SK-N-SH (cell line): Measurements from ENCODE around the gene LBX1. TPM values are rescaled to one million over a fixed set of nuclear protein-coding genes. Genes with fewer than 3 reads are reported as not detected.

Experiments used
- CTCF ChIA-PET: fragments of 300-600, 350-600 bp; formaldehyde crosslinking; extraction: SDS; loops from one replicate; lab custom pipeline; 2021; lab: Yijun Ruan, JAX
- POLR2A ChIA-PET: fragments of 350-600 bp; sonication (Branson Sonifier 250); formaldehyde crosslinking; extraction: SDS; loops from one replicate; lab custom pipeline; 2020; ENCODE audit warnings: antibody characterized with exemption, inconsistent platforms; lab: Yijun Ruan, JAX
- DNase-seq: peaks from one replicate; pipeline ENCODE4 v3.0.0; 2012
- H2AFZ ChIP-seq: fragments of 200-600 bp; sonication (generic); 2 replicates; pipeline ENCODE4 v1.8.1; 2016; ENCODE audit warnings: antibody characterized with exemption, mild to moderate bottlenecking, low read depth
- H3F3A ChIP-seq: fragments of 200-600 bp; sonication (generic); replicated peaks from 2 replicates; pipeline ENCODE3; 2016; ENCODE audit warnings: antibody characterized with exemption, mild to moderate bottlenecking; ENCODE audit not compliant: insufficient read depth
- H3K27ac ChIP-seq, 2 experiments: fragments of 200-500 bp in 1 of 2; fragments of 200-600 bp in 1 of 2; sonication (Bioruptor generic) in 1 of 2; sonication (generic), shearing (Covaris generic) in 1 of 2; 2 replicates each; pipeline versions ENCODE4 v1.5.1 to v1.6.1; 2014 to 2016; ENCODE audit warnings: low read depth in 2 of 2, inconsistent platforms in 1 of 2, low read length in 1 of 2, mild to moderate bottlenecking in 1 of 2, mixed read lengths in 1 of 2
- H3K27me3 ChIP-seq: fragments of 200-600 bp; sonication (generic), shearing (Covaris generic); 2 replicates; pipeline ENCODE4 v1.6.1; 2016; ENCODE audit warnings: mixed run types; ENCODE audit not compliant: insufficient read depth
- H3K36me3 ChIP-seq, 2 experiments: fragments of 200-500 bp in 1 of 2; fragments of 200-600 bp in 1 of 2; sonication (Bioruptor generic) in 1 of 2; sonication (generic) in 1 of 2; replicated peaks in 1 of 2; 2 replicates each; pipeline versions ENCODE3 to v1.5.1; 2014 to 2016; ENCODE audit warnings: low read length in 1 of 2, mild to moderate bottlenecking in 1 of 2; ENCODE audit not compliant: insufficient read depth in 2 of 2, control insufficient read depth in 1 of 2
- H3K4me1 ChIP-seq, 2 experiments: fragments of 200-500 bp in 1 of 2; fragments of 200-600 bp in 1 of 2; sonication (Bioruptor generic) in 1 of 2; sonication (generic), shearing (Covaris generic) in 1 of 2; 2 replicates each; pipeline versions ENCODE4 v1.5.1 to v1.6.1; 2014 to 2016; ENCODE audit warnings: low read depth in 1 of 2, low read length in 1 of 2, mixed run types in 1 of 2; ENCODE audit not compliant: insufficient read depth in 2 of 2, control insufficient read depth in 1 of 2
- H3K4me2 ChIP-seq: fragments of 200-600 bp; sonication (generic), shearing (Covaris generic); 2 replicates; pipeline ENCODE4 v1.6.1; 2017; ENCODE audit warnings: mixed run types
- H3K4me3 ChIP-seq, 2 experiments: fragments of 200-500 bp in 1 of 2; fragments of 200-600 bp in 1 of 2; sonication (Bioruptor generic) in 1 of 2; sonication (generic), shearing (Covaris generic) in 1 of 2; 2 replicates each; pipeline versions ENCODE4 v1.5.1 to v1.8.1; 2014 to 2016; ENCODE audit warnings: low read depth in 2 of 2, inconsistent platforms in 1 of 2, low read length in 1 of 2, mild to moderate bottlenecking in 1 of 2, mixed read lengths in 1 of 2, moderate library complexity in 1 of 2
- H3K79me2 ChIP-seq: fragments of 200-600 bp; sonication (generic); 2 replicates; pipeline ENCODE4 v1.8.1; 2017; ENCODE audit warnings: mild to moderate bottlenecking; ENCODE audit not compliant: insufficient read depth
- H3K9ac ChIP-seq: fragments of 200-600 bp; sonication (generic); 2 replicates; pipeline ENCODE4 v1.6.1; 2017; ENCODE audit warnings: mixed run types
- H3K9me2 ChIP-seq: fragments of 200-600 bp; sonication (generic); 2 replicates; pipeline ENCODE4 v1.6.1; 2017; ENCODE audit warnings: mixed run types
- H3K9me3 ChIP-seq: fragments of 200-600 bp; sonication (generic); 2 replicates; pipeline ENCODE4 v1.6.1; 2017; ENCODE audit warnings: mixed run types, mild to moderate bottlenecking, moderate library complexity
- H4K20me1 ChIP-seq: fragments of 200-600 bp; sonication (generic); 2 replicates; pipeline ENCODE4 v1.6.1; 2017; ENCODE audit warnings: mild to moderate bottlenecking, mixed run types; ENCODE audit not compliant: insufficient read depth
- EZH2phosphoT487 ChIP-seq: fragments of 200-600 bp; sonication (generic); IDR thresholded peaks from 2 replicates; pipeline ENCODE4 v1.6.1; 2017; ENCODE audit warnings: low read depth, mixed run types, mild to moderate bottlenecking, antibody characterized with exemption, moderate library complexity, borderline replicate concordance
- FOSL2 ChIP-seq: IDR thresholded peaks from 2 replicates; pipeline ENCODE4 v1.4.0; 2012; ENCODE audit warnings: low read depth, mild to moderate bottlenecking, moderate library complexity, borderline replicate concordance
- FOXM1 ChIP-seq: IDR thresholded peaks from 2 replicates; pipeline ENCODE4 v1.4.0; 2012; ENCODE audit warnings: low read depth, mild to moderate bottlenecking
- GATA2 ChIP-seq: sonication (generic); formaldehyde crosslinking; IDR thresholded peaks from 2 replicates; pipeline ENCODE4 v1.5.0; 2020; ENCODE audit warnings: mild to moderate bottlenecking, missing genetic modification reagents
- JUND ChIP-seq: IDR thresholded peaks from 2 replicates; pipeline ENCODE4 v1.4.0; 2012
- MEF2A ChIP-seq: IDR thresholded peaks from 2 replicates; pipeline ENCODE4 v1.4.0; 2012; ENCODE audit warnings: low read depth, borderline replicate concordance
- NFIC ChIP-seq: IDR thresholded peaks from 2 replicates; pipeline ENCODE4 v1.4.0; 2012; ENCODE audit warnings: borderline replicate concordance
- RAD21 ChIP-seq: IDR thresholded peaks from 2 replicates; pipeline ENCODE4 v1.6.1; 2012; ENCODE audit warnings: mild to moderate bottlenecking, low read length
- RCOR1 ChIP-seq: fragments of 150-350 bp; IDR thresholded peaks from 2 replicates; pipeline ENCODE4 v1.6.1; 2017; ENCODE audit warnings: antibody characterized with exemption, low read length
- RXRA ChIP-seq: IDR thresholded peaks from 2 replicates; pipeline ENCODE4 v1.4.0; 2012; ENCODE audit warnings: low read depth, mild to moderate bottlenecking, borderline replicate concordance
- SIN3A ChIP-seq: IDR thresholded peaks from 2 replicates; pipeline ENCODE4 v1.6.1; 2012; ENCODE audit warnings: low read depth, mild to moderate bottlenecking, low read length, moderate library complexity, borderline replicate concordance
- SMC3 ChIP-seq: IDR thresholded peaks from 2 replicates; pipeline ENCODE4 v1.6.1; 2012; ENCODE audit warnings: low read depth, low read length, improper control_type of control experiment
- TCF12 ChIP-seq: IDR thresholded peaks from 2 replicates; pipeline ENCODE4 v1.4.0; 2012
- TEAD4 ChIP-seq: IDR thresholded peaks from 2 replicates; pipeline ENCODE4 v1.4.0; 2012; ENCODE audit warnings: mild to moderate bottlenecking, borderline replicate concordance; ENCODE audit not compliant: insufficient read depth
- YY1 ChIP-seq: IDR thresholded peaks from 2 replicates; pipeline ENCODE4 v1.4.0; 2012; ENCODE audit warnings: low read depth, mild to moderate bottlenecking
- WGBS: methylation state at CpG from one replicate; pipeline ENCODE4 v1.1.6; 2017; ENCODE audit warnings: low lambda C conversion rate; 5-methylcytosine and 5-hydroxymethylcytosine counted together
- polyA plus RNA-seq, 3 experiments: library from polyadenylated mRNA; depleted of rRNA; stranded (reverse); fragments of >200 nt; gene quantifications; 2 replicates each; pipeline ENCODE4 v1.2.3, GENCODE V29; 2012
- TF ChIP-seq, protein P1 (sequence below): IDR thresholded peaks from 2 replicates; pipeline ENCODE4; 2012
- TF ChIP-seq, protein P2 (sequence below): IDR thresholded peaks from 2 replicates; pipeline ENCODE4 v1.4.0; 2012; ENCODE audit warnings: low read depth, borderline replicate concordance
- TF ChIP-seq, protein P3 (sequence below): IDR thresholded peaks from 2 replicates; pipeline ENCODE4 v1.6.1; 2012; ENCODE audit warnings: mild to moderate bottlenecking, low read depth, low read length, moderate library complexity
- TF ChIP-seq, protein P4 (sequence below): fragments of 150-350 bp; IDR thresholded peaks from 2 replicates; pipeline ENCODE4 v1.6.1; 2017; ENCODE audit warnings: antibody characterized with exemption, low read length, low read depth, borderline replicate concordance
- TF ChIP-seq, protein P5 (sequence below): fragments of 150-350 bp; IDR thresholded peaks from 2 replicates; pipeline ENCODE4 v1.6.1; 2016; ENCODE audit warnings: mild to moderate bottlenecking, low read depth, low read length

The LBX1 gene
- polyA plus RNA-seq, 1 of the 3 experiments (the other 2 are of a cell fraction) = not detected

DNA sequence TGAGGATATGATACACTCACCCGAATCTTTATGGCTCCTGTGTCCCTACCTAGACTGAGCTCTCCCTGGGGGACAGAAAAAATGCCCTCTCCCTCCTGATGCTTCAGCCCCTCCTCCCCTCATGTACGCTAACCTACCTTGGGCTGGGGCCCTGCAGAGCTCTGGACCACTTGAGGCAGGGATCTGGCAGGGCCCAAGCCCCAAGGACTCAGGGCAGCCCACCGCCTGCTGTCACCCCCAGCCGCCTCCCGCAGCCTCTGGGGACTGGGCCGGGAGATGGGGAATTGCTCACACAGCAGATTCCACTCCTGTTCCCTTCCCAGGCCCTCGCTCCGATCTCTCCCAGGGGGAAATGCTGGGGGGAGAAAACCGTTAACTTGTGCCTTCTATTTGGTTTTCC lies 32.9 kb upstream of the LBX1 start:
- no peak overlapping the region for H3K27ac ChIP-seq
- no peak overlapping the region for H3K4me3 ChIP-seq
- H3K36me3 ChIP-seq = no peaks in the 10 kb centered on the region
- H2AFZ ChIP-seq = no peak overlapping the region
- no peaks in the 10 kb centered on the region for H3F3A ChIP-seq
- no peaks in the 10 kb centered on the region for H3K4me1 ChIP-seq
- H3K27me3 ChIP-seq = no peaks in the 10 kb centered on the region; the same call in 1 of the 2 replicates
- H3K4me2 ChIP-seq = no peak overlapping the region
- no peaks in the 10 kb centered on the region for H4K20me1 ChIP-seq
- POLR2A ChIA-PET = no interaction called here
- H3K9me2 ChIP-seq = no peaks in the 10 kb centered on the region
- CTCF ChIA-PET = interaction anchor here (1.0 to 2.7 kb wide), 2 partner anchors 10 to 21 kb away, joined by 4 to 11 read pairs; no protein-coding TSS in a partner anchor
- TF ChIP-seq, protein P1, sequence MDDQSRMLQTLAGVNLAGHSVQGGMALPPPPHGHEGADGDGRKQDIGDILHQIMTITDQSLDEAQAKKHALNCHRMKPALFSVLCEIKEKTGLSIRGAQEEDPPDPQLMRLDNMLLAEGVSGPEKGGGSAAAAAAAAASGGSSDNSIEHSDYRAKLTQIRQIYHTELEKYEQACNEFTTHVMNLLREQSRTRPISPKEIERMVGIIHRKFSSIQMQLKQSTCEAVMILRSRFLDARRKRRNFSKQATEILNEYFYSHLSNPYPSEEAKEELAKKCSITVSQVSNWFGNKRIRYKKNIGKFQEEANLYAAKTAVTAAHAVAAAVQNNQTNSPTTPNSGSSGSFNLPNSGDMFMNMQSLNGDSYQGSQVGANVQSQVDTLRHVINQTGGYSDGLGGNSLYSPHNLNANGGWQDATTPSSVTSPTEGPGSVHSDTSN = no peak
- TF ChIP-seq RAD21 = no peak
- TF ChIP-seq, protein P2, sequence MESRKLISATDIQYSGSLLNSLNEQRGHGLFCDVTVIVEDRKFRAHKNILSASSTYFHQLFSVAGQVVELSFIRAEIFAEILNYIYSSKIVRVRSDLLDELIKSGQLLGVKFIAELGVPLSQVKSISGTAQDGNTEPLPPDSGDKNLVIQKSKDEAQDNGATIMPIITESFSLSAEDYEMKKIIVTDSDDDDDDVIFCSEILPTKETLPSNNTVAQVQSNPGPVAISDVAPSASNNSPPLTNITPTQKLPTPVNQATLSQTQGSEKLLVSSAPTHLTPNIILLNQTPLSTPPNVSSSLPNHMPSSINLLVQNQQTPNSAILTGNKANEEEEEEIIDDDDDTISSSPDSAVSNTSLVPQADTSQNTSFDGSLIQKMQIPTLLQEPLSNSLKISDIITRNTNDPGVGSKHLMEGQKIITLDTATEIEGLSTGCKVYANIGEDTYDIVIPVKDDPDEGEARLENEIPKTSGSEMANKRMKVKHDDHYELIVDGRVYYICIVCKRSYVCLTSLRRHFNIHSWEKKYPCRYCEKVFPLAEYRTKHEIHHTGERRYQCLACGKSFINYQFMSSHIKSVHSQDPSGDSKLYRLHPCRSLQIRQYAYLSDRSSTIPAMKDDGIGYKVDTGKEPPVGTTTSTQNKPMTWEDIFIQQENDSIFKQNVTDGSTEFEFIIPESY = no peak
- no peak for TF ChIP-seq EZH2phosphoT487
- TF ChIP-seq, protein P3, sequence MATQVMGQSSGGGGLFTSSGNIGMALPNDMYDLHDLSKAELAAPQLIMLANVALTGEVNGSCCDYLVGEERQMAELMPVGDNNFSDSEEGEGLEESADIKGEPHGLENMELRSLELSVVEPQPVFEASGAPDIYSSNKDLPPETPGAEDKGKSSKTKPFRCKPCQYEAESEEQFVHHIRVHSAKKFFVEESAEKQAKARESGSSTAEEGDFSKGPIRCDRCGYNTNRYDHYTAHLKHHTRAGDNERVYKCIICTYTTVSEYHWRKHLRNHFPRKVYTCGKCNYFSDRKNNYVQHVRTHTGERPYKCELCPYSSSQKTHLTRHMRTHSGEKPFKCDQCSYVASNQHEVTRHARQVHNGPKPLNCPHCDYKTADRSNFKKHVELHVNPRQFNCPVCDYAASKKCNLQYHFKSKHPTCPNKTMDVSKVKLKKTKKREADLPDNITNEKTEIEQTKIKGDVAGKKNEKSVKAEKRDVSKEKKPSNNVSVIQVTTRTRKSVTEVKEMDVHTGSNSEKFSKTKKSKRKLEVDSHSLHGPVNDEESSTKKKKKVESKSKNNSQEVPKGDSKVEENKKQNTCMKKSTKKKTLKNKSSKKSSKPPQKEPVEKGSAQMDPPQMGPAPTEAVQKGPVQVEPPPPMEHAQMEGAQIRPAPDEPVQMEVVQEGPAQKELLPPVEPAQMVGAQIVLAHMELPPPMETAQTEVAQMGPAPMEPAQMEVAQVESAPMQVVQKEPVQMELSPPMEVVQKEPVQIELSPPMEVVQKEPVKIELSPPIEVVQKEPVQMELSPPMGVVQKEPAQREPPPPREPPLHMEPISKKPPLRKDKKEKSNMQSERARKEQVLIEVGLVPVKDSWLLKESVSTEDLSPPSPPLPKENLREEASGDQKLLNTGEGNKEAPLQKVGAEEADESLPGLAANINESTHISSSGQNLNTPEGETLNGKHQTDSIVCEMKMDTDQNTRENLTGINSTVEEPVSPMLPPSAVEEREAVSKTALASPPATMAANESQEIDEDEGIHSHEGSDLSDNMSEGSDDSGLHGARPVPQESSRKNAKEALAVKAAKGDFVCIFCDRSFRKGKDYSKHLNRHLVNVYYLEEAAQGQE = no peak
- no peak for TF ChIP-seq RCOR1
- no peak for TF ChIP-seq GATA2 (CRISPR knock-in tag)
- no peak for TF ChIP-seq TCF12
- TF ChIP-seq RXRA = no peak
- TF ChIP-seq, protein P4, sequence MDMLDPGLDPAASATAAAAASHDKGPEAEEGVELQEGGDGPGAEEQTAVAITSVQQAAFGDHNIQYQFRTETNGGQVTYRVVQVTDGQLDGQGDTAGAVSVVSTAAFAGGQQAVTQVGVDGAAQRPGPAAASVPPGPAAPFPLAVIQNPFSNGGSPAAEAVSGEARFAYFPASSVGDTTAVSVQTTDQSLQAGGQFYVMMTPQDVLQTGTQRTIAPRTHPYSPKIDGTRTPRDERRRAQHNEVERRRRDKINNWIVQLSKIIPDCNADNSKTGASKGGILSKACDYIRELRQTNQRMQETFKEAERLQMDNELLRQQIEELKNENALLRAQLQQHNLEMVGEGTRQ = no peak
- TF ChIP-seq SIN3A = no peak
- TF ChIP-seq TEAD4 = no peak
- no peak for TF ChIP-seq MEF2A
- TF ChIP-seq NFIC = no peak
- TF ChIP-seq JUND = no peak
- no peak for TF ChIP-seq FOSL2
- no peak for TF ChIP-seq SMC3
- TF ChIP-seq, protein P5, sequence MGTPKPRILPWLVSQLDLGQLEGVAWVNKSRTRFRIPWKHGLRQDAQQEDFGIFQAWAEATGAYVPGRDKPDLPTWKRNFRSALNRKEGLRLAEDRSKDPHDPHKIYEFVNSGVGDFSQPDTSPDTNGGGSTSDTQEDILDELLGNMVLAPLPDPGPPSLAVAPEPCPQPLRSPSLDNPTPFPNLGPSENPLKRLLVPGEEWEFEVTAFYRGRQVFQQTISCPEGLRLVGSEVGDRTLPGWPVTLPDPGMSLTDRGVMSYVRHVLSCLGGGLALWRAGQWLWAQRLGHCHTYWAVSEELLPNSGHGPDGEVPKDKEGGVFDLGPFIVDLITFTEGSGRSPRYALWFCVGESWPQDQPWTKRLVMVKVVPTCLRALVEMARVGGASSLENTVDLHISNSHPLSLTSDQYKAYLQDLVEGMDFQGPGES = no peak
- TF ChIP-seq YY1 = no peak
- TF ChIP-seq FOXM1 = no peak
- 64% methylated on average over 5 of the region's 9 CpGs for WGBS
- no peaks in the 10 kb centered on the region for H3K9me3 ChIP-seq
- no peak for DNase-seq
- H3K79me2 ChIP-seq = no peaks in the 10 kb centered on the region
- no peak overlapping the region for H3K9ac ChIP-seq
